NT2/D1 (cell line): ENCODE results near the gene HOXA1.

Experiments
- DNase-seq: peaks from one replicate; pipeline ENCODE4 v3.0.0-alpha.2; 2011; ENCODE audit warnings: low read depth, low spot score
- H3K27me3 ChIP-seq: 2 replicates; pipeline ENCODE4 v1.6.0; 2011; ENCODE audit warnings: mild to moderate bottlenecking; ENCODE audit not compliant: insufficient read length, insufficient read depth
- H3K36me3 ChIP-seq: 2 replicates; pipeline ENCODE4 v1.6.1; 2011; ENCODE audit warnings: mild to moderate bottlenecking, low read length, mixed read lengths; ENCODE audit not compliant: insufficient read depth, insufficient read length
- H3K4me1 ChIP-seq: 2 replicates; pipeline ENCODE4 v1.5.1; 2011; ENCODE audit not compliant: insufficient read depth, insufficient read length
- H3K4me3 ChIP-seq: 2 replicates; pipeline ENCODE4 v1.5.1; 2011; ENCODE audit warnings: low read depth; ENCODE audit not compliant: insufficient read length
- H3K9ac ChIP-seq: 2 replicates; pipeline ENCODE4 v1.6.0; 2011; ENCODE audit warnings: low read depth; ENCODE audit not compliant: insufficient read length
- H3K9me3 ChIP-seq: 2 replicates; pipeline ENCODE4 v1.5.1; 2011; ENCODE audit warnings: mild to moderate bottlenecking, low read length; ENCODE audit not compliant: insufficient read depth
- SUZ12 ChIP-seq: IDR thresholded peaks from 2 replicates; pipeline ENCODE4 v1.6.1; 2011; ENCODE audit not compliant: insufficient read length, insufficient read depth; ENCODE audit errors: extremely low read depth
- YY1 ChIP-seq: IDR thresholded peaks from 2 replicates; pipeline ENCODE4 v1.6.1; 2011; ENCODE audit not compliant: insufficient read length, insufficient read depth
- ZNF274 ChIP-seq: IDR thresholded peaks from 2 replicates; pipeline ENCODE4 v1.6.1; 2011; ENCODE audit warnings: mild to moderate bottlenecking, low read depth, low read length

HOXA1 gene

GRCh38 chr7:27093184-27093895 is 2.5 kb downstream of the HOXA1 start:
- no peak for TF ChIP-seq SUZ12
- TF ChIP-seq YY1 = no peak
- TF ChIP-seq ZNF274 = no peak
- DNase-seq = no peak
- H3K9ac ChIP-seq = no peak overlapping the region
- peaks cover 68% of the 10 kb centered on the region for H3K27me3 ChIP-seq
- peaks cover 11% of the 10 kb centered on the region for H3K4me1 ChIP-seq
- no peaks in the 10 kb centered on the region for H3K36me3 ChIP-seq
- H3K4me3 ChIP-seq = no peak overlapping the region
- peaks cover 3% of the 10 kb centered on the region; the same call in 1 of the 2 replicates for H3K9me3 ChIP-seq

GRCh38 chr7:27092819-27093110 is 3.0 kb downstream of the HOXA1 start:
- TF ChIP-seq SUZ12 (no peak), ZNF274 (no peak), YY1 (no peak)
- H3K4me3 ChIP-seq = no peak overlapping the region
- peaks cover 9% of the 10 kb centered on the region; the same call in 1 of the 2 replicates for H3K9me3 ChIP-seq
- peaks cover 63% of the 10 kb centered on the region for H3K27me3 ChIP-seq
- H3K9ac ChIP-seq = no peak overlapping the region
- no peaks in the 10 kb centered on the region for H3K36me3 ChIP-seq
- no peak for DNase-seq
- H3K4me1 ChIP-seq = peaks cover 11% of the 10 kb centered on the region

GRCh38 chr7:27091941-27092818 is 3.6 kb downstream of the HOXA1 start:
- Histone ChIP-seq H3K9ac (no peak overlapping the region), H3K4me3 (no peak overlapping the region), H3K4me1 (peaks cover 9% of the 10 kb centered on the region), H3K9me3 (peaks cover 11% of the 10 kb centered on the region; the same call in 1 of the 2 replicates), H3K27me3 (peaks cover 62% of the 10 kb centered on the region), H3K36me3 (no peaks in the 10 kb centered on the region)
- TF ChIP-seq SUZ12 = no peak
- TF ChIP-seq ZNF274 = no peak
- no peak for TF ChIP-seq YY1
- DNase-seq = no peak

- Histone ChIP-seq H3K4me3 (no peak overlapping the region), H3K27me3 (peaks cover 53% of the 10 kb centered on the region), H3K9me3 (peaks cover 11% of the 10 kb centered on the region; the same call in 1 of the 2 replicates), H3K9ac (no peak overlapping the region), H3K4me1 (peaks cover 8% of the 10 kb centered on the region), H3K36me3 (no peaks in the 10 kb centered on the region)
- no peak for TF ChIP-seq YY1
- TF ChIP-seq SUZ12 = no peak
- TF ChIP-seq ZNF274 = no peak
- DNase-seq = no peak
Measured at GRCh38 chr7:27091105-27091504, 4.7 kb downstream of the HOXA1 start.

GRCh38 chr7:27088002-27088922 is 7.5 kb downstream of the HOXA1 start:
- H3K4me3 ChIP-seq = no peak overlapping the region

GRCh38 chr7:27083646-27084045 is 12.2 kb downstream of the HOXA1 start:
- no peak for DNase-seq
- H3K36me3 ChIP-seq = no peaks in the 10 kb centered on the region
- peaks cover 11% of the 10 kb centered on the region; the same call in 1 of the 2 replicates for H3K9me3 ChIP-seq
- no peak for TF ChIP-seq SUZ12
- TF ChIP-seq YY1 = no peak
- no peak for TF ChIP-seq ZNF274
- H3K4me1 ChIP-seq = no peaks in the 10 kb centered on the region
- peaks cover 6% of the 10 kb centered on the region for H3K27me3 ChIP-seq
- H3K9ac ChIP-seq = no peak overlapping the region
- no peak overlapping the region for H3K4me3 ChIP-seq

More at GRCh38 chr7:27088002-27088922, 7.5 kb downstream of the HOXA1 start:
- Histone ChIP-seq H3K4me1 (peaks cover 5% of the 10 kb centered on the region), H3K27me3 (peaks cover 27% of the 10 kb centered on the region), H3K9me3 (peaks cover 11% of the 10 kb centered on the region; the same call in 1 of the 2 replicates), H3K9ac (no peak overlapping the region), H3K36me3 (no peaks in the 10 kb centered on the region)
- no peak for TF ChIP-seq YY1
- TF ChIP-seq SUZ12 = no peak
- TF ChIP-seq ZNF274 = no peak
- DNase-seq = no peak
